Right forelimb (tissue), 1 donor: Measurements from ENCODE around the gene PEX10.

ENCODE experiments used
- DNase-seq: peaks from one replicate; pipeline ENCODE4 v3.0.0-alpha.2; 2018

Gene PEX10

GRCh38 chr1:2403273-2403672 lies 9.1 kb downstream of the PEX10 start:
- DNase-seq = no peak

GRCh38 chr1:2402420-2402819 lies 9.9 kb downstream of the PEX10 start:
- DNase-seq = no peak

- no peak for DNase-seq
Measured at GRCh38 chr1:2400950-2401649, 11.3 kb downstream of the PEX10 start.

GRCh38 chr1:2400576-2400909 lies 11.8 kb downstream of the PEX10 start:
- DNase-seq = no peak

- DNase-seq = no peak
Measured at GRCh38 chr1:2399890-2400575, 12.3 kb downstream of the PEX10 start.

GRCh38 chr1:2398871-2399270 lies 13.5 kb downstream of the PEX10 start:
- DNase-seq = no peak

- DNase-seq = no peak
Measured at GRCh38 chr1:2397007-2397679, 15.2 kb downstream of the PEX10 start.

- no peak for DNase-seq
Measured at GRCh38 chr1:2396476-2396875, 15.9 kb downstream of the PEX10 start.

- DNase-seq = no peak
Measured at GRCh38 chr1:2396059-2396458, 16.3 kb downstream of the PEX10 start.

GRCh38 chr1:2395245-2395644 lies 17.1 kb downstream of the PEX10 start:
- DNase-seq = no peak

- no peak for DNase-seq
Measured at GRCh38 chr1:2394761-2395160, 17.6 kb downstream of the PEX10 start.

- DNase-seq = no peak
Measured at GRCh38 chr1:2394220-2394619, 18.1 kb downstream of the PEX10 start.

GRCh38 chr1:2393471-2393877 lies 18.9 kb downstream of the PEX10 start:
- no peak for DNase-seq

GRCh38 chr1:2392686-2393085 lies 19.7 kb downstream of the PEX10 start:
- no peak for DNase-seq

- DNase-seq = no peak
Measured at GRCh38 chr1:2391931-2392509, 20.3 kb downstream of the PEX10 start.

- peak; percentile 100 for DNase-seq
Measured at GRCh38 chr1:2391041-2391930, 21.1 kb downstream of the PEX10 start, which contains the start of the genes MORN1 and RER1. TSS of gene MORN1 (minus strand) at chr1:2391554. CDS start at chr1:2391533, 21 bp downstream. TSS of gene RER1 (plus strand) at chr1:2391841. CDS start at chr1:2395791, 3,950 bp downstream.

- DNase-seq = no peak
Measured at GRCh38 chr1:2389644-2390043, 22.7 kb downstream of the PEX10 start.

- DNase-seq = no peak
Measured at GRCh38 chr1:2388004-2388913, 24.1 kb downstream of the PEX10 start.

- no peak for DNase-seq
Measured at GRCh38 chr1:2386636-2387611, 25.4 kb downstream of the PEX10 start.

- no peak for DNase-seq
Measured at GRCh38 chr1:2385606-2386280, 26.6 kb downstream of the PEX10 start.
